Activated T-cell treated with anti-CD3 and anti-CD28 coated beads, Interleukin-2, amount 50 U/mL, for 1 hour (primary cell): ENCODE data around the gene PCDHGC5.

Experiments used
- DNase-seq: peaks from one replicate; pipeline ENCODE4 v3.0.0-alpha.2; 2020

Gene PCDHGC5

GRCh38 chr5:141513627-141514329 is 24.9 kb downstream of the PCDHGC5 start:
- DNase-seq, result peak; percentile 56

- DNase-seq, result no peak
Measured at GRCh38 chr5:141514330-141515133, 25.7 kb downstream of the PCDHGC5 start.

- no peak for DNase-seq
Measured at GRCh38 chr5:141515141-141515540, 26.3 kb downstream of the PCDHGC5 start.

GRCh38 chr5:141515946-141516671 is 27.2 kb downstream of the PCDHGC5 start:
- DNase-seq, result no peak

GRCh38 chr5:141516672-141517025 is 27.8 kb downstream of the PCDHGC5 start:
- no peak for DNase-seq

GRCh38 chr5:141517312-141517711 is 28.4 kb downstream of the PCDHGC5 start:
- no peak for DNase-seq

- no peak for DNase-seq
Measured at GRCh38 chr5:141517880-141518617, 29.2 kb downstream of the PCDHGC5 start.

GRCh38 chr5:141518618-141519015 is 29.7 kb downstream of the PCDHGC5 start:
- DNase-seq, result no peak

- DNase-seq, result no peak
Measured at GRCh38 chr5:141519605-141520565, 31.0 kb downstream of the PCDHGC5 start.

GRCh38 chr5:141521244-141521781 is 32.4 kb downstream of the PCDHGC5 start:
- no peak for DNase-seq

GRCh38 chr5:141522301-141522700 is 33.4 kb downstream of the PCDHGC5 start:
- DNase-seq, result no peak

GRCh38 chr5:141523991-141524390 is 35.1 kb downstream of the PCDHGC5 start:
- DNase-seq, result no peak

GRCh38 chr5:141524604-141525597 is 36.0 kb downstream of the PCDHGC5 start:
- DNase-seq, result peak; percentile 65

- no peak for DNase-seq
Measured at GRCh38 chr5:141525653-141526052, 36.8 kb downstream of the PCDHGC5 start.

GRCh38 chr5:141527426-141527825 is 38.5 kb downstream of the PCDHGC5 start:
- no peak for DNase-seq

- no peak for DNase-seq
Measured at GRCh38 chr5:141528291-141528984, 39.6 kb downstream of the PCDHGC5 start.

GRCh38 chr5:141529002-141529401 is 40.1 kb downstream of the PCDHGC5 start:
- DNase-seq, result no peak

- DNase-seq, result no peak
Measured at GRCh38 chr5:141529873-141530272, 41.0 kb downstream of the PCDHGC5 start.

- DNase-seq, result no peak
Measured at GRCh38 chr5:141532726-141533125, 43.8 kb downstream of the PCDHGC5 start.

- DNase-seq, result no peak
Measured at GRCh38 chr5:141533897-141534296, 45.0 kb downstream of the PCDHGC5 start.
